H9 (cell line): ENCODE data around the gene MTSS2. TPM values are rescaled to one million over a fixed set of nuclear protein-coding genes. Genes with fewer than 3 reads are reported as not detected.

ENCODE experiments used
- DNase-seq: peaks from one replicate; pipeline ENCODE4 v3.0.0-alpha.2; 2017
- H2AFZ ChIP-seq: one replicate; pipeline ENCODE4 v1.6.1; 2013; ENCODE audit warnings: mild to moderate bottlenecking, low read length, control low read depth, moderate library complexity
- H2AK5ac ChIP-seq: 2 replicates; pipeline ENCODE4 v1.6.1; 2013; ENCODE audit warnings: low read length, control low read depth, mixed read lengths; ENCODE audit not compliant: insufficient read length
- H2BK120ac ChIP-seq: one replicate; pipeline ENCODE4 v1.6.1; 2013; ENCODE audit warnings: low read depth, mild to moderate bottlenecking, low read length, control low read depth, inconsistent platforms; ENCODE audit not compliant: poor library complexity, severe bottlenecking
- H2BK12ac ChIP-seq: 2 replicates; pipeline ENCODE4 v1.6.1; 2013; ENCODE audit warnings: low read length, control low read depth, mixed read lengths, low read depth; ENCODE audit not compliant: insufficient read length
- H2BK15ac ChIP-seq: 2 replicates; pipeline ENCODE4 v1.6.1; 2013; ENCODE audit warnings: low read depth, low read length, control low read depth
- H2BK20ac ChIP-seq: one replicate; pipeline ENCODE4 v1.6.1; 2013; ENCODE audit warnings: low read depth, mild to moderate bottlenecking, low read length, control low read depth, inconsistent platforms; ENCODE audit not compliant: poor library complexity, severe bottlenecking
- H2BK5ac ChIP-seq: 2 replicates; pipeline ENCODE4 v1.6.1; 2013; ENCODE audit warnings: low read length, control low read depth, mixed read lengths; ENCODE audit not compliant: insufficient read length
- H3K14ac ChIP-seq: 2 replicates; pipeline ENCODE4 v1.6.1; 2013; ENCODE audit warnings: low read length, control low read depth; ENCODE audit not compliant: insufficient read depth
- H3K18ac ChIP-seq: 2 replicates; pipeline ENCODE4 v1.6.1; 2013; ENCODE audit warnings: low read depth, mild to moderate bottlenecking, mixed read lengths, low read length, control low read depth; ENCODE audit not compliant: insufficient read length
- H3K23ac ChIP-seq: 2 replicates; pipeline ENCODE4 v1.6.1; 2013; ENCODE audit warnings: low read length, control low read depth, mixed read lengths, low read depth; ENCODE audit not compliant: insufficient read length
- H3K23me2 ChIP-seq: 2 replicates; pipeline ENCODE4 v1.6.1; 2013; ENCODE audit warnings: low read depth, mild to moderate bottlenecking, mixed read lengths, low read length, control low read depth; ENCODE audit not compliant: insufficient read length, poor library complexity, severe bottlenecking
- H3K27ac ChIP-seq: 2 replicates; pipeline ENCODE4 v1.5.1; 2013; ENCODE audit warnings: low read length, control low read depth, mixed read lengths, low read depth; ENCODE audit not compliant: insufficient read length
- H3K27me3 ChIP-seq: 2 replicates; pipeline ENCODE4 v1.6.1; 2013; ENCODE audit warnings: low read length, control low read depth, inconsistent platforms; ENCODE audit not compliant: insufficient read depth
- H3K4ac ChIP-seq: 2 replicates; pipeline ENCODE4 v1.6.1; 2013; ENCODE audit warnings: low read depth, mild to moderate bottlenecking, control low read depth, inconsistent platforms, low read length, moderate library complexity
- H3K4me1 ChIP-seq: 2 replicates; pipeline ENCODE4 v1.6.1; 2013; ENCODE audit warnings: low read length, control low read depth, inconsistent platforms; ENCODE audit not compliant: insufficient read depth
- H3K4me2 ChIP-seq: 2 replicates; pipeline ENCODE4 v1.6.1; 2013; ENCODE audit warnings: low read length, control low read depth, mixed read lengths; ENCODE audit not compliant: insufficient read length, insufficient read depth
- H3K56ac ChIP-seq: 2 replicates; pipeline ENCODE4 v1.6.1; 2013; ENCODE audit warnings: low read depth, mild to moderate bottlenecking, mixed read lengths, low read length, control low read depth; ENCODE audit not compliant: insufficient read length
- H3K79me1 ChIP-seq: 2 replicates; pipeline ENCODE4 v1.6.1; 2013; ENCODE audit warnings: low read depth, mild to moderate bottlenecking, moderate library complexity, low read length, control low read depth, inconsistent platforms; ENCODE audit not compliant: insufficient read depth, poor library complexity, severe bottlenecking
- H3K79me2 ChIP-seq: 2 replicates; pipeline ENCODE4 v1.6.1; 2013; ENCODE audit warnings: low read length, control low read depth, inconsistent platforms; ENCODE audit not compliant: insufficient read depth
- H3K9ac ChIP-seq: 2 replicates; pipeline ENCODE4 v1.6.1; 2013; ENCODE audit warnings: low read length, control low read depth, mixed read lengths; ENCODE audit not compliant: insufficient read length; ENCODE audit errors: extremely low read depth
- H3K9me3 ChIP-seq: one replicate; pipeline ENCODE4 v1.6.1; 2013; ENCODE audit warnings: low read depth, low read length, inconsistent platforms; ENCODE audit not compliant: control insufficient read depth
- H3T11ph ChIP-seq: one replicate; pipeline ENCODE4 v1.6.1; 2013; ENCODE audit warnings: mild to moderate bottlenecking, low read length, control low read depth, inconsistent platforms
- H4K20me1 ChIP-seq: one replicate; pipeline ENCODE4 v1.6.1; 2013; ENCODE audit not compliant: control insufficient read depth, insufficient read length, insufficient read depth
- H4K5ac ChIP-seq: 2 replicates; pipeline ENCODE4 v1.6.1; 2013; ENCODE audit warnings: low read depth, mild to moderate bottlenecking, mixed read lengths, low read length, control low read depth; ENCODE audit not compliant: insufficient read length
- H4K8ac ChIP-seq: replicated peaks from 2 replicates; pipeline ENCODE4 v1.6.1; 2013; ENCODE audit warnings: low read length, control low read depth, mixed read lengths, low read depth; ENCODE audit not compliant: insufficient read length
- H4K91ac ChIP-seq: 2 replicates; pipeline ENCODE4 v1.6.1; 2013; ENCODE audit warnings: low read depth, mild to moderate bottlenecking, moderate library complexity, mixed read lengths, low read length, control low read depth; ENCODE audit not compliant: insufficient read length
- H3K27ac Mint-ChIP-seq, 3 experiments: 2 replicates in 2 of 3; 3 replicates in 1 of 3; pipeline ENCODE4 v1.8.0; 2020 to 2021; ENCODE audit warnings: mixed read lengths in 3 of 3, mild to moderate bottlenecking in 1 of 3, moderate library complexity in 1 of 3
- H3K27me3 Mint-ChIP-seq: 2 replicates; pipeline ENCODE4 v1.8.0; 2021; ENCODE audit warnings: low read depth, mild to moderate bottlenecking, moderate library complexity, mixed read lengths
- H3K36me3 Mint-ChIP-seq, 3 experiments: 2 replicates in 2 of 3; 3 replicates in 1 of 3; pipeline ENCODE4 v1.8.0; 2020 to 2021; ENCODE audit warnings: low read depth in 3 of 3, mixed read lengths in 3 of 3; ENCODE audit not compliant: insufficient read depth in 1 of 3
- H3K4me1 Mint-ChIP-seq, 2 experiments: 2 replicates each; pipeline ENCODE4 v1.8.0; 2020; ENCODE audit warnings: mixed read lengths in 2 of 2
- H3K4me3 Mint-ChIP-seq, 2 experiments: 2 replicates in 1 of 2; 3 replicates in 1 of 2; pipeline ENCODE4 v1.8.0; 2020 to 2021; ENCODE audit warnings: mild to moderate bottlenecking in 2 of 2, mixed read lengths in 2 of 2, moderate library complexity in 1 of 2
- H3K9me3 Mint-ChIP-seq, 2 experiments: 2 replicates in 1 of 2; 3 replicates in 1 of 2; pipeline ENCODE4 v1.8.0; 2020; ENCODE audit warnings: mild to moderate bottlenecking in 2 of 2, mixed read lengths in 2 of 2, moderate library complexity in 1 of 2
- WGBS: extraction: QIAGEN DNeasy Blood & Tissue Kit; methylation state at CpG from one replicate; pipeline ENCODE4 v1.1.7; 2013; ENCODE audit warnings: missing lambda C conversion rate, low lambda C conversion rate, mixed read lengths; ENCODE audit not compliant: insufficient read length; ENCODE audit errors: extremely low coverage; 5-methylcytosine and 5-hydroxymethylcytosine counted together
- total RNA-seq: library from RNA; stranded (reverse); gene quantifications from 2 replicates; pipeline ENCODE4 v1.2.1, GENCODE V29; 2021
- TF ChIP-seq, protein P1 (sequence below): fragments of 200-600 bp; sonication (generic); conservative IDR thresholded peaks from 3 replicates; pipeline ENCODE4 v1.8.0; 2021; ENCODE audit warnings: antibody characterized with exemption, mild to moderate bottlenecking

MTSS2 gene
- total RNA-seq, 1 experiment from 2014 or later = 41.0 TPM

DNA sequence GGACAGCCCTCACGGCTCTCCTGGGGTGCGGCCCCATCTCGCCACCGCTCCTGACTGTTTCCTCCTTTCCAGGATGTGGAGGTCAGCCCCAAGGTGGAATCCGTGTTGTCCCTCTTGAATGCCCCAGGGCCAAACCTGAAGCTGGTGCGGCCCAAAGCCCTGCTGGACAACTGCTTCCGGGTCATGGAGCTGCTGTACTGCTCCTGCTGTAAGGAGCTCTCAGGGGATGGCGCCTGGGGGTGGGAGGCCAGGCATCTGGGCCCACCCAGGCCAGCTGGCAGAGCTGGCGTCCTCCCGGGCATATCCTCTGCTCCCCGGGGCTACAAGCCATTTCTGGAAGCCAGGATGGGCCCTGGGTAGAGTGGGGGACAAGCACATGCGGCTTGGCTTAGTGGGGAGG lies 26.3 kb downstream of the MTSS2 start:
- no peak overlapping the region for H3K27ac ChIP-seq
- H3K27ac Mint-ChIP-seq = no peak overlapping the region
- no peak overlapping the region for H4K91ac ChIP-seq
- no peak overlapping the region for H3K4me3 Mint-ChIP-seq
- peaks cover 2 to 5% (median 3%) of the 10 kb centered on the region in 3 experiments; a peak in 3 of 7 replicates for H3K36me3 Mint-ChIP-seq
- H2BK5ac ChIP-seq = no peak overlapping the region
- no peak overlapping the region for H2BK15ac ChIP-seq
- H2BK20ac ChIP-seq = no peak overlapping the region
- H3K4me1 ChIP-seq = peaks cover 3% of the 10 kb centered on the region; the same call in 1 of the 2 replicates
- H3K56ac ChIP-seq = no peak overlapping the region
- TF ChIP-seq, protein P1, sequence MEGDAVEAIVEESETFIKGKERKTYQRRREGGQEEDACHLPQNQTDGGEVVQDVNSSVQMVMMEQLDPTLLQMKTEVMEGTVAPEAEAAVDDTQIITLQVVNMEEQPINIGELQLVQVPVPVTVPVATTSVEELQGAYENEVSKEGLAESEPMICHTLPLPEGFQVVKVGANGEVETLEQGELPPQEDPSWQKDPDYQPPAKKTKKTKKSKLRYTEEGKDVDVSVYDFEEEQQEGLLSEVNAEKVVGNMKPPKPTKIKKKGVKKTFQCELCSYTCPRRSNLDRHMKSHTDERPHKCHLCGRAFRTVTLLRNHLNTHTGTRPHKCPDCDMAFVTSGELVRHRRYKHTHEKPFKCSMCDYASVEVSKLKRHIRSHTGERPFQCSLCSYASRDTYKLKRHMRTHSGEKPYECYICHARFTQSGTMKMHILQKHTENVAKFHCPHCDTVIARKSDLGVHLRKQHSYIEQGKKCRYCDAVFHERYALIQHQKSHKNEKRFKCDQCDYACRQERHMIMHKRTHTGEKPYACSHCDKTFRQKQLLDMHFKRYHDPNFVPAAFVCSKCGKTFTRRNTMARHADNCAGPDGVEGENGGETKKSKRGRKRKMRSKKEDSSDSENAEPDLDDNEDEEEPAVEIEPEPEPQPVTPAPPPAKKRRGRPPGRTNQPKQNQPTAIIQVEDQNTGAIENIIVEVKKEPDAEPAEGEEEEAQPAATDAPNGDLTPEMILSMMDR = no peak
- H3K4me1 Mint-ChIP-seq = peaks cover 8 to 19% of the 10 kb centered on the region in 2 experiments
- no peak overlapping the region for H3T11ph ChIP-seq
- no peak overlapping the region for H3K18ac ChIP-seq
- H3K9ac ChIP-seq = no peak overlapping the region
- WGBS = no CpG with 5 or more reads among the region's 12 CpGs
- peak; percentile 31 for DNase-seq
- no peak overlapping the region for H2BK12ac ChIP-seq
- H4K8ac ChIP-seq = no peak overlapping the region
- no peak overlapping the region for H3K4me2 ChIP-seq
- H3K27me3 ChIP-seq = no peaks in the 10 kb centered on the region
- no peaks in the 10 kb centered on the region for H3K9me3 Mint-ChIP-seq
- no peak overlapping the region for H3K4ac ChIP-seq
- no peaks in the 10 kb centered on the region for H4K20me1 ChIP-seq
- H4K5ac ChIP-seq = no peak overlapping the region
- no peak overlapping the region for H2AK5ac ChIP-seq
- H3K14ac ChIP-seq = no peak overlapping the region
- no peaks in the 10 kb centered on the region for H3K79me2 ChIP-seq
- no peaks in the 10 kb centered on the region for H3K79me1 ChIP-seq
- H2AFZ ChIP-seq = no peak overlapping the region
- no peak overlapping the region for H3K23ac ChIP-seq
- H3K9me3 ChIP-seq = no peaks in the 10 kb centered on the region
- H3K27me3 Mint-ChIP-seq = no peaks in the 10 kb centered on the region; the same call in 1 of the 2 replicates
- H3K23me2 ChIP-seq = no peaks in the 10 kb centered on the region
- no peak overlapping the region for H2BK120ac ChIP-seq
